HepG2 (cell line): Measurements from ENCODE around the gene SEMA6D. TPM values are rescaled to one million over a fixed set of nuclear protein-coding genes. Genes with fewer than 3 reads are reported as not detected.

Experiments
- ATAC-seq: fragments of 200-7000 bp; cut with Tn5 transposase; 3 replicates; pipeline ENCODE4 v1.9.1; 2020; ENCODE audit warnings: mild to moderate bottlenecking, moderate library complexity
- BruUV-seq: library from RNA; stranded (reverse); fragments of 400-500 nt; replicated peaks from 2 replicates; lab custom pipeline; 2021; lab: Mats Ljungman, UMichigan
- CTCF ChIA-PET: fragments of 300-600 bp; formaldehyde crosslinking; extraction: SDS; loops from one replicate; lab custom pipeline; 2021; ENCODE audit warnings: low total read pairs, inconsistent platforms, low intra/inter-chr PET ratio; lab: Yijun Ruan, JAX
- POLR2A ChIA-PET: fragments of 350-600 bp; sonication (Branson Sonifier 250); formaldehyde crosslinking; loops from one replicate; lab custom pipeline; 2020; ENCODE audit warnings: antibody characterized with exemption, inconsistent platforms; lab: Yijun Ruan, JAX
- DNase-seq: peaks from one replicate; pipeline ENCODE4 v3.0.0-alpha.2; 2015; ENCODE audit warnings: low spot score
- FAIRE-seq: peaks from 3 replicates; lab custom pipeline; 2011; peaks lifted over from hg19 to GRCh38; lab: Jason Lieb, UNC
- H2AFZ ChIP-seq: one replicate; pipeline ENCODE4 v1.6.1; 2011; ENCODE audit warnings: low read length, inconsistent platforms
- H3K27ac ChIP-seq: fragments of 300-600 bp; 3 replicates; pipeline ENCODE4 v1.8.0; 2011; ENCODE audit warnings: mixed run types, mild to moderate bottlenecking, mixed read lengths, low read length, inconsistent platforms; ENCODE audit not compliant: insufficient read depth; ENCODE audit errors: extremely low read length
- H3K27me3 ChIP-seq, 2 experiments: fragments of 200-600 bp in 1 of 2; 2 replicates in 1 of 2; 3 replicates in 1 of 2; pipeline versions ENCODE4 v1.6.0 to v1.8.0; 2011; ENCODE audit warnings: low read length in 2 of 2, mild to moderate bottlenecking in 2 of 2, moderate library complexity in 2 of 2, inconsistent platforms in 1 of 2; ENCODE audit not compliant: insufficient read depth in 2 of 2, control insufficient read depth in 1 of 2
- H3K36me3 ChIP-seq, 2 experiments: fragments of 200-600 bp in 1 of 2; replicated peaks in 1 of 2; 2 replicates in 1 of 2; 3 replicates in 1 of 2; pipeline versions ENCODE4 v1.5.1 to v1.8.0; 2011; ENCODE audit warnings: low read length in 2 of 2, inconsistent platforms in 1 of 2; ENCODE audit not compliant: insufficient read depth in 2 of 2, control insufficient read depth in 1 of 2
- H3K4me1 ChIP-seq: 2 replicates; pipeline ENCODE4 v1.5.1; 2012; ENCODE audit warnings: low read length, inconsistent platforms; ENCODE audit not compliant: insufficient read depth
- H3K4me2 ChIP-seq: 2 replicates; pipeline ENCODE4 v1.6.0; 2011; ENCODE audit warnings: low read depth, low read length, inconsistent platforms
- H3K4me3 ChIP-seq, 3 experiments: fragments of 200-600 bp in 1 of 3; sonication (generic), shearing (Covaris generic) in 1 of 3; replicated peaks in 1 of 3; 2 replicates each; pipeline ENCODE4 v1.5.1; 2011 to 2016; ENCODE audit warnings: low read length in 3 of 3, inconsistent platforms in 2 of 3, low read depth in 2 of 3, mild to moderate bottlenecking in 2 of 3, control low read depth in 1 of 3, mixed read lengths in 1 of 3; ENCODE audit not compliant: insufficient read depth in 1 of 3
- H3K79me2 ChIP-seq: one replicate; pipeline ENCODE4 v1.6.1; 2011; ENCODE audit warnings: low read length, inconsistent platforms; ENCODE audit not compliant: insufficient read depth
- H3K9ac ChIP-seq: 2 replicates; pipeline ENCODE4 v1.6.0; 2011; ENCODE audit warnings: mild to moderate bottlenecking, low read depth, low read length, inconsistent platforms; ENCODE audit not compliant: insufficient read depth
- H3K9me3 ChIP-seq: 2 replicates; pipeline ENCODE4 v1.5.1; 2012; ENCODE audit warnings: mild to moderate bottlenecking, low read length
- H4K20me1 ChIP-seq: 2 replicates; pipeline ENCODE4 v1.6.0; 2011; ENCODE audit warnings: inconsistent platforms, mild to moderate bottlenecking, low read length, moderate library complexity; ENCODE audit not compliant: insufficient read depth
- EED ChIP-seq: sonication (generic); formaldehyde crosslinking; IDR thresholded peaks from 2 replicates; pipeline ENCODE4 v1.5.0; 2020; ENCODE audit warnings: mild to moderate bottlenecking, missing genetic modification reagents
- ZBTB43 ChIP-seq: sonication (generic); formaldehyde crosslinking; conservative IDR thresholded peaks from 2 replicates; pipeline ENCODE4 v1.4.0; 2020; ENCODE audit warnings: missing genetic modification reagents
- ZKSCAN5 ChIP-seq: sonication (generic); formaldehyde crosslinking; IDR thresholded peaks from 2 replicates; pipeline ENCODE4 v1.5.1; 2020; ENCODE audit warnings: mild to moderate bottlenecking, missing genetic modification reagents
- ZNF343 ChIP-seq: sonication (generic); formaldehyde crosslinking; IDR thresholded peaks from 2 replicates; pipeline ENCODE4 v1.4.0; 2020; ENCODE audit warnings: mild to moderate bottlenecking, missing genetic modification reagents
- ZNF687 ChIP-seq: sonication (generic); formaldehyde crosslinking; IDR thresholded peaks from 2 replicates; pipeline ENCODE4 v1.5.1; 2020; ENCODE audit warnings: mild to moderate bottlenecking, missing genetic modification reagents, moderate library complexity
- ZSCAN12 ChIP-seq: sonication (generic); formaldehyde crosslinking; IDR thresholded peaks from 2 replicates; pipeline ENCODE4 v1.9.0; 2021; ENCODE audit warnings: mild to moderate bottlenecking, missing genetic modification reagents
- ZSCAN25 ChIP-seq: sonication (generic); formaldehyde crosslinking; IDR thresholded peaks from 2 replicates; pipeline ENCODE4 v1.8.0; 2022; ENCODE audit warnings: mild to moderate bottlenecking, missing genetic modification reagents
- WGBS: methylation state at CpG from one replicate; pipeline ENCODE4 v1.1.6; 2017; ENCODE audit warnings: low lambda C conversion rate; 5-methylcytosine and 5-hydroxymethylcytosine counted together
- in situ Hi-C: cut with HindIII; loops from 2 replicates; pipeline ENCODE4 v1.10.0; 2017; ENCODE audit warnings: low pct_unique_long_range_greater_than_20kb; ENCODE audit not compliant: extremely low pct_ligation_motif_present
- intact Hi-C: fragments of 100-400 bp; cut with micrococcal nuclease; formaldehyde crosslinking; loops from one replicate; pipeline ENCODE4 v1.10.0; 2022; ENCODE audit not compliant: unreplicated experiment
- polyA plus RNA-seq, 8 experiments: library from polyadenylated mRNA; depleted of rRNA in 3 of 8; stranded (reverse) in 7 of 8; unstranded in 1 of 8; fragments of >200 nt; fragmentation: Illumina TruSeq in 4 of 8; extraction: Trizol in 4 of 8; gene quantifications; 2 replicates each; pipeline versions ENCODE4 v1.2.1 to v1.2.3, GENCODE V29; 2011 to 2016; ENCODE audit warnings: low read depth in 4 of 8, missing spikeins in 1 of 8, mixed read lengths in 1 of 8; ENCODE audit not compliant: insufficient read depth in 1 of 8
- total RNA-seq, 5 experiments: library from RNA; depleted of rRNA; stranded (reverse); fragments of >200 nt; fragmentation: Illumina TruSeq; extraction: Trizol; gene quantifications; 2 replicates each; pipeline ENCODE4 v1.2.3, GENCODE V29; 2016; ENCODE audit warnings: low read depth in 1 of 5
- TF ChIP-seq, protein P1 (sequence below): sonication (generic); formaldehyde crosslinking; IDR thresholded peaks from 2 replicates; pipeline ENCODE4 v1.5.0; 2020; ENCODE audit warnings: missing genetic modification reagents
- TF ChIP-seq, protein P2 (sequence below): sonication (generic); formaldehyde crosslinking; IDR thresholded peaks from 2 replicates; pipeline ENCODE4 v1.4.0; 2020; ENCODE audit warnings: missing genetic modification reagents

SEMA6D gene
- total and polyA plus RNA-seq, 2 of the 13 experiments (the other 11 are each of a cell fraction or from before 2014, with no cell fraction given) = not detected

- Histone ChIP-seq H3K9me3 (no peaks in the 10 kb centered on the region), H3K27ac (no peak overlapping the region), H4K20me1 (no peaks in the 10 kb centered on the region), H3K4me2 (no peak overlapping the region), H2AFZ (no peak overlapping the region), H3K4me3 (no peak overlapping the region), H3K36me3 (no peaks in the 10 kb centered on the region), H3K27me3 (peaks cover 0 to 6% of the 10 kb centered on the region in 2 experiments; a peak in 3 of 5 replicates), H3K9ac (no peak overlapping the region), H3K4me1 (no peaks in the 10 kb centered on the region), H3K79me2 (no peaks in the 10 kb centered on the region)
- TF ChIP-seq, protein P1, sequence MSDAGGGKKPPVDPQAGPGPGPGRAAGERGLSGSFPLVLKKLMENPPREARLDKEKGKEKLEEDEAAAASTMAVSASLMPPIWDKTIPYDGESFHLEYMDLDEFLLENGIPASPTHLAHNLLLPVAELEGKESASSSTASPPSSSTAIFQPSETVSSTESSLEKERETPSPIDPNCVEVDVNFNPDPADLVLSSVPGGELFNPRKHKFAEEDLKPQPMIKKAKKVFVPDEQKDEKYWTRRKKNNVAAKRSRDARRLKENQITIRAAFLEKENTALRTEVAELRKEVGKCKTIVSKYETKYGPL = no peak
- TF ChIP-seq ZKSCAN5 (no peak), ZNF687 (CRISPR knock-in tag) (no peak)
- FAIRE-seq (no peak), ATAC-seq (no peak), DNase-seq (no peak)
- CTCF ChIA-PET = no interaction called here
- intact Hi-C loops (no loop called here), in situ Hi-C loops (no loop called here)
- 18% methylated on average over 4 of the region's 4 CpGs for WGBS
- no TSS peak for BruUV-seq
- POLR2A ChIA-PET = no interaction called here
Observed at GRCh38 chr15:47725051-47725450, 7.7 kb downstream of the SEMA6D start.

DNA sequence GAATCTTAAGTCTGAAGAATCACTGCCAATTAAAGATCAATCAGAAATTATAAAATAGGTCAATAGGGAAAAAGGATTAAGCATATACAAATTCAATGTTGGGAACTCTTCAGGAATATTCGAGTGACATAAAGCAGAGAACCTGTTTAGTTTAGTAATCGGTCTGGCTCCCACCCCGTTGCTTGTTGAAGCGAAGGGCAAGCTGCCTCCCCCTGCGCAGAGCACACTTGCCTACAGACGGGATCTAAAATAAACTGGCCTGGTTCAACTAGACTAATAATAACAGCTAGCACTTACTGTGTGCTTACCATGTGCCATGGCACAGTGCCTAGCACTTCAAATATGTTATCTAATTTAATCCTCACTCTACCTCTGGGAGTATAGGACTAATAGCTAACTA, 8.6 kb downstream of the SEMA6D start:
- no peak overlapping the region for H2AFZ ChIP-seq
- no peaks in the 10 kb centered on the region for H3K4me1 ChIP-seq
- no peaks in the 10 kb centered on the region for H3K79me2 ChIP-seq
- no peak overlapping the region for H3K9ac ChIP-seq
- no TSS peak for BruUV-seq
- no peaks in the 10 kb centered on the region for H4K20me1 ChIP-seq
- WGBS = 3% methylated on average over 4 of the region's 6 CpGs
- intact Hi-C loops = no loop called here
- FAIRE-seq (no peak), ATAC-seq (no peak), DNase-seq (no peak)
- H3K4me2 ChIP-seq = no peak overlapping the region
- ChIA-PET CTCF (no interaction called here), POLR2A (no interaction called here)
- H3K4me3 ChIP-seq = no peak overlapping the region
- no peaks in the 10 kb centered on the region; a peak in 2 of 5 replicates for H3K27me3 ChIP-seq
- H3K27ac ChIP-seq = no peak overlapping the region
- no peaks in the 10 kb centered on the region for H3K9me3 ChIP-seq
- H3K36me3 ChIP-seq = no peaks in the 10 kb centered on the region
- in situ Hi-C loops = no loop called here
- TF ChIP-seq ZSCAN25 (CRISPR knock-in tag) = no peak
- TF ChIP-seq ZSCAN12 (CRISPR knock-in tag) = no peak
- no peak for TF ChIP-seq EED
- no peak for TF ChIP-seq ZBTB43 (CRISPR knock-in tag)
- no peak for TF ChIP-seq ZNF343 (CRISPR knock-in tag)
- TF ChIP-seq, protein P2, sequence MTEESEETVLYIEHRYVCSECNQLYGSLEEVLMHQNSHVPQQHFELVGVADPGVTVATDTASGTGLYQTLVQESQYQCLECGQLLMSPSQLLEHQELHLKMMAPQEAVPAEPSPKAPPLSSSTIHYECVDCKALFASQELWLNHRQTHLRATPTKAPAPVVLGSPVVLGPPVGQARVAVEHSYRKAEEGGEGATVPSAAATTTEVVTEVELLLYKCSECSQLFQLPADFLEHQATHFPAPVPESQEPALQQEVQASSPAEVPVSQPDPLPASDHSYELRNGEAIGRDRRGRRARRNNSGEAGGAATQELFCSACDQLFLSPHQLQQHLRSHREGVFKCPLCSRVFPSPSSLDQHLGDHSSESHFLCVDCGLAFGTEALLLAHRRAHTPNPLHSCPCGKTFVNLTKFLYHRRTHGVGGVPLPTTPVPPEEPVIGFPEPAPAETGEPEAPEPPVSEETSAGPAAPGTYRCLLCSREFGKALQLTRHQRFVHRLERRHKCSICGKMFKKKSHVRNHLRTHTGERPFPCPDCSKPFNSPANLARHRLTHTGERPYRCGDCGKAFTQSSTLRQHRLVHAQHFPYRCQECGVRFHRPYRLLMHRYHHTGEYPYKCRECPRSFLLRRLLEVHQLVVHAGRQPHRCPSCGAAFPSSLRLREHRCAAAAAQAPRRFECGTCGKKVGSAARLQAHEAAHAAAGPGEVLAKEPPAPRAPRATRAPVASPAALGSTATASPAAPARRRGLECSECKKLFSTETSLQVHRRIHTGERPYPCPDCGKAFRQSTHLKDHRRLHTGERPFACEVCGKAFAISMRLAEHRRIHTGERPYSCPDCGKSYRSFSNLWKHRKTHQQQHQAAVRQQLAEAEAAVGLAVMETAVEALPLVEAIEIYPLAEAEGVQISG (CRISPR knock-in tag) = no peak
